GM10248 (cell line): ENCODE results near the gene PIEZO2.
A peak's percentile ranks its signal among the peaks of the same experiment; 100 is the strongest.

ENCODE experiments used
- CTCF ChIA-PET: fragments of 300-600 bp; sonication (Branson Sonifier 250); formaldehyde crosslinking; extraction: SDS; loops from one replicate; lab custom pipeline; 2021; ENCODE audit warnings: antibody characterized with exemption; lab: Yijun Ruan, JAX
- POLR2A ChIA-PET: fragments of 350-650 bp; sonication (Branson Sonifier 250); formaldehyde crosslinking; extraction: SDS; loops from one replicate; lab custom pipeline; 2020; ENCODE audit warnings: antibody characterized with exemption; lab: Yijun Ruan, JAX
- DNase-seq: peaks from one replicate; pipeline ENCODE4 v3.0.0; 2012; ENCODE audit errors: extremely low spot score
- TF ChIP-seq, protein P1 (sequence below): IDR thresholded peaks from 2 replicates; pipeline ENCODE4 v1.5.1; 2012; ENCODE audit warnings: mild to moderate bottlenecking, low read depth; ENCODE audit errors: extremely low read depth, missing control alignments, control extremely low read depth

PIEZO2 gene

GRCh38 chr18:10671441-10671840 lies 477.9 kb downstream of the PIEZO2 start:
- POLR2A ChIA-PET = no interaction called here

GRCh38 chr18:10670856-10671255 lies 478.5 kb downstream of the PIEZO2 start:
- TF ChIP-seq, protein P1, sequence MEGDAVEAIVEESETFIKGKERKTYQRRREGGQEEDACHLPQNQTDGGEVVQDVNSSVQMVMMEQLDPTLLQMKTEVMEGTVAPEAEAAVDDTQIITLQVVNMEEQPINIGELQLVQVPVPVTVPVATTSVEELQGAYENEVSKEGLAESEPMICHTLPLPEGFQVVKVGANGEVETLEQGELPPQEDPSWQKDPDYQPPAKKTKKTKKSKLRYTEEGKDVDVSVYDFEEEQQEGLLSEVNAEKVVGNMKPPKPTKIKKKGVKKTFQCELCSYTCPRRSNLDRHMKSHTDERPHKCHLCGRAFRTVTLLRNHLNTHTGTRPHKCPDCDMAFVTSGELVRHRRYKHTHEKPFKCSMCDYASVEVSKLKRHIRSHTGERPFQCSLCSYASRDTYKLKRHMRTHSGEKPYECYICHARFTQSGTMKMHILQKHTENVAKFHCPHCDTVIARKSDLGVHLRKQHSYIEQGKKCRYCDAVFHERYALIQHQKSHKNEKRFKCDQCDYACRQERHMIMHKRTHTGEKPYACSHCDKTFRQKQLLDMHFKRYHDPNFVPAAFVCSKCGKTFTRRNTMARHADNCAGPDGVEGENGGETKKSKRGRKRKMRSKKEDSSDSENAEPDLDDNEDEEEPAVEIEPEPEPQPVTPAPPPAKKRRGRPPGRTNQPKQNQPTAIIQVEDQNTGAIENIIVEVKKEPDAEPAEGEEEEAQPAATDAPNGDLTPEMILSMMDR = peak; percentile 10
- POLR2A ChIA-PET = no interaction called here
- CTCF ChIA-PET = interaction anchor here (1.1 to 2.8 kb wide), 2 partner anchors 9 to 111 kb away, joined by 3 to 10 read pairs; no protein-coding TSS in a partner anchor
- DNase-seq = no peak

More at GRCh38 chr18:10671441-10671840, 477.9 kb downstream of the PIEZO2 start:
- CTCF ChIA-PET = interaction anchor here (1.1 to 2.8 kb wide), 2 partner anchors 10 to 112 kb away, joined by 3 to 10 read pairs; no protein-coding TSS in a partner anchor
- TF ChIP-seq, protein P1 = no peak
- no peak for DNase-seq

GRCh38 chr18:10669441-10670100 lies 479.8 kb downstream of the PIEZO2 start:
- DNase-seq = no peak
- CTCF ChIA-PET = interaction anchor here (1.9 to 2.8 kb wide), 2 partner anchors 11 to 110 kb away, joined by 6 to 10 read pairs; no protein-coding TSS in a partner anchor
- TF ChIP-seq, protein P1 = no peak
- POLR2A ChIA-PET = no interaction called here

- no peak for DNase-seq
- ChIA-PET POLR2A (no interaction called here), CTCF (interaction anchor here (0.9 to 1.2 kb wide), 2 partner anchors 10 to 17 kb away, joined by 3 read pairs; no protein-coding TSS in a partner anchor)
- TF ChIP-seq, protein P1 = no peak
Observed at GRCh38 chr18:10663750-10664149, 485.6 kb downstream of the PIEZO2 start.

DNA sequence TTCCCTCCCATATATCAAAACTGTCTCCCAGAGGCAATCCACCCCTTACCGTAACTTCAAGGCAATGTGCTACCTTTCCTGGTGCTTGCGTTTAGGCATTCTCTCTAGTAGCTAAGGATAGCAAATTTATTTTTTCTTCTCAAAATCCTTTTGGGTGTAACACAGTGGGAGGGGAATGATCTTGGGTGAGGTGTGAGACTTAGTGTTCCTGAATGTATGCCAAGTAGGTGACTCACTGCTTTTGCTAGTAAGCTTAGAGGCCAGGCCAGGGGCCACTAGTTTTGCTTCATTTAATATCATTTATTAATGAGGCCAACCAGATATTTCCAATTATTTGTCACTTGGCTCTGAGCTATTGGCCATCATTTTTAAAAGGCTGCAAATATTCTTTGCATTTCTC lies 488.1 kb downstream of the PIEZO2 start:
- ChIA-PET POLR2A (no interaction called here), CTCF (interaction anchor here (1.0 to 1.8 kb wide), 4 partner anchors 10 to 101 kb away, joined by 3 to 6 read pairs (median 3); no protein-coding TSS in a partner anchor)
- DNase-seq = no peak
- TF ChIP-seq, protein P1 = no peak

GRCh38 chr18:10660179-10660884 lies 489.0 kb downstream of the PIEZO2 start:
- ChIA-PET POLR2A (no interaction called here), CTCF (interaction anchor here (1.6 to 1.8 kb wide), 2 partner anchors 18 to 100 kb away, joined by 3 to 6 read pairs; no protein-coding TSS in a partner anchor)
- peak; percentile 45 for DNase-seq
- TF ChIP-seq, protein P1 = no peak
